HepG2 (cell line): ENCODE measurements around the gene LY6G5B. TPM values are rescaled to one million over a fixed set of nuclear protein-coding genes. Genes with fewer than 3 reads are reported as not detected.

Experiments used
- ASH2L ChIP-seq: fragments of 300-600, 200-600 bp; sonication (generic); IDR thresholded peaks from 2 replicates; pipeline ENCODE4 v1.7.0; 2017; ENCODE audit warnings: low read depth, mild to moderate bottlenecking, moderate library complexity, mixed read lengths, low read length; ENCODE audit not compliant: insufficient read length
- CCDC6 ChIP-seq: sonication (generic); formaldehyde crosslinking; IDR thresholded peaks from 2 replicates; pipeline ENCODE4 v1.8.1; 2022; ENCODE audit warnings: mild to moderate bottlenecking, missing genetic modification reagents, moderate library complexity
- HDAC2 ChIP-seq: sonication (generic); formaldehyde crosslinking; IDR thresholded peaks from 2 replicates; pipeline ENCODE4 v1.4.0; 2020; ENCODE audit warnings: missing genetic modification reagents
- HMG20B ChIP-seq: conservative IDR thresholded peaks from 2 replicates; pipeline ENCODE4 v1.6.1; 2016; ENCODE audit warnings: missing genetic modification reagents, missing compliant biosample characterization
- MLLT10 ChIP-seq: sonication (generic); formaldehyde crosslinking; IDR thresholded peaks from 2 replicates; pipeline ENCODE4 v1.4.0; 2020; ENCODE audit warnings: missing genetic modification reagents
- MXD4 ChIP-seq: IDR thresholded peaks from 2 replicates; pipeline ENCODE4 v1.6.1; 2016; ENCODE audit warnings: mild to moderate bottlenecking, missing biosample characterization, missing genetic modification reagents
- NFYB ChIP-seq: sonication (generic); formaldehyde crosslinking; IDR thresholded peaks from 2 replicates; pipeline ENCODE4 v1.4.0; 2020; ENCODE audit warnings: missing genetic modification reagents
- PAF1 ChIP-seq: IDR thresholded peaks from 2 replicates; pipeline ENCODE4 v1.6.1; 2016; ENCODE audit warnings: missing genetic modification reagents, missing compliant biosample characterization
- POLR2AphosphoS5 ChIP-seq: IDR thresholded peaks from 2 replicates; pipeline ENCODE4 v1.6.1; 2012; ENCODE audit warnings: low read depth, low read length
- RAD21 ChIP-seq: fragments of 450-650 bp; formaldehyde crosslinking; IDR thresholded peaks from 2 replicates; pipeline ENCODE4 v1.5.0; 2020; ENCODE audit warnings: mild to moderate bottlenecking
- RARG ChIP-seq: sonication (generic); formaldehyde crosslinking; IDR thresholded peaks from 2 replicates; pipeline ENCODE4 v1.4.0; 2020; ENCODE audit warnings: low read depth, mild to moderate bottlenecking, missing genetic modification reagents
- SKIL ChIP-seq: sonication (generic); formaldehyde crosslinking; IDR thresholded peaks from 2 replicates; pipeline ENCODE4 v1.8.0; 2022; ENCODE audit warnings: missing genetic modification reagents, mild to moderate bottlenecking, moderate library complexity, borderline replicate concordance
- SNRNP70 ChIP-seq: fragments of 200-400 bp; formaldehyde crosslinking; IDR thresholded peaks from 2 replicates; pipeline ENCODE4 v1.6.1; 2017; ENCODE audit warnings: mild to moderate bottlenecking, low read depth, low read length, moderate library complexity
- SP140L ChIP-seq: sonication (generic); formaldehyde crosslinking; IDR thresholded peaks from 2 replicates; pipeline ENCODE4 v1.4.0; 2020; ENCODE audit warnings: missing genetic modification reagents, borderline replicate concordance
- SRSF1 ChIP-seq: fragments of 200-400 bp; formaldehyde crosslinking; optimal IDR thresholded peaks from 2 replicates; pipeline ENCODE3; 2017; ENCODE audit warnings: mild to moderate bottlenecking, low read depth, low read length, moderate library complexity
- TRAFD1 ChIP-seq: sonication (generic); formaldehyde crosslinking; IDR thresholded peaks from 2 replicates; pipeline ENCODE4 v1.5.1; 2020; ENCODE audit warnings: missing genetic modification reagents, mild to moderate bottlenecking, borderline replicate concordance
- TSC22D2 ChIP-seq: sonication (generic); formaldehyde crosslinking; IDR thresholded peaks from 2 replicates; pipeline ENCODE4 v1.5.1; 2020; ENCODE audit warnings: missing genetic modification reagents, mild to moderate bottlenecking, borderline replicate concordance
- ZBTB3 ChIP-seq: sonication (generic); formaldehyde crosslinking; IDR thresholded peaks from 2 replicates; pipeline ENCODE4 v1.4.0; 2020; ENCODE audit warnings: low read depth, mild to moderate bottlenecking, moderate library complexity, missing genetic modification reagents, borderline replicate concordance
- ZFP36 ChIP-seq: fragments of 150-350 bp; IDR thresholded peaks from 2 replicates; pipeline ENCODE4 v1.6.1; 2018; ENCODE audit warnings: borderline replicate concordance, low read length, low read depth; ENCODE audit not compliant: partially characterized antibody
- ZFP62 ChIP-seq: sonication (generic); formaldehyde crosslinking; IDR thresholded peaks from 2 replicates; pipeline ENCODE4 v1.4.0; 2020; ENCODE audit warnings: missing genetic modification reagents
- ZNF17 ChIP-seq: sonication (generic); formaldehyde crosslinking; IDR thresholded peaks from 2 replicates; pipeline ENCODE4 v1.5.0; 2020; ENCODE audit warnings: mild to moderate bottlenecking, missing genetic modification reagents
- ZNF235 ChIP-seq: sonication (generic); formaldehyde crosslinking; IDR thresholded peaks from 2 replicates; pipeline ENCODE4 v1.8.1; 2023; ENCODE audit warnings: mild to moderate bottlenecking, missing genetic modification reagents, borderline replicate concordance
- ZNF550 ChIP-seq: sonication (generic); formaldehyde crosslinking; IDR thresholded peaks from 2 replicates; pipeline ENCODE4 v1.4.0; 2020; ENCODE audit warnings: mild to moderate bottlenecking, missing genetic modification reagents, borderline replicate concordance
- ZNF607 ChIP-seq: sonication (generic); formaldehyde crosslinking; IDR thresholded peaks from 2 replicates; pipeline ENCODE4 v1.5.1; 2020; ENCODE audit warnings: missing genetic modification reagents, mild to moderate bottlenecking, borderline replicate concordance
- ZNF710 ChIP-seq: sonication (generic); formaldehyde crosslinking; IDR thresholded peaks from 2 replicates; pipeline ENCODE4 v1.5.0; 2020; ENCODE audit warnings: mild to moderate bottlenecking, missing genetic modification reagents, borderline replicate concordance
- ZNF713 ChIP-seq: sonication (generic); formaldehyde crosslinking; IDR thresholded peaks from 2 replicates; pipeline ENCODE4 v1.4.0; 2020; ENCODE audit warnings: mild to moderate bottlenecking, missing genetic modification reagents
- polyA plus RNA-seq, 8 experiments: library from polyadenylated mRNA; depleted of rRNA in 3 of 8; stranded (reverse) in 7 of 8; unstranded in 1 of 8; fragments of >200 nt; fragmentation: Illumina TruSeq in 4 of 8; extraction: Trizol in 4 of 8; gene quantifications; 2 replicates each; pipeline versions ENCODE4 v1.2.1 to v1.2.3, GENCODE V29; 2011 to 2016; ENCODE audit warnings: low read depth in 4 of 8, missing spikeins in 1 of 8, mixed read lengths in 1 of 8; ENCODE audit not compliant: insufficient read depth in 1 of 8
- total RNA-seq, 5 experiments: library from RNA; depleted of rRNA; stranded (reverse); fragments of >200 nt; fragmentation: Illumina TruSeq; extraction: Trizol; gene quantifications; 2 replicates each; pipeline ENCODE4 v1.2.3, GENCODE V29; 2016; ENCODE audit warnings: low read depth in 1 of 5

Gene LY6G5B
- total and polyA plus RNA-seq, 2 of the 13 experiments (the other 11 are each of a cell fraction or from before 2014, with no cell fraction given) = 7.8 to 15.7 TPM

GRCh38 chr6:31651602-31652191, 18.1 kb upstream of the LY6G5B start (continued):
- peak; percentile 26; the same call in 1 of the 2 replicates for TF ChIP-seq ZNF710 (CRISPR knock-in tag)
- TF ChIP-seq ZNF607 (CRISPR knock-in tag) = no peak
- TF ChIP-seq MXD4 (CRISPR knock-in tag) = peak; percentile 7; the same call in 1 of the 2 replicates
- no peak; the same call in 1 of the 2 replicates for TF ChIP-seq RAD21 (CRISPR knock-in tag)
- TF ChIP-seq ZNF550 (CRISPR knock-in tag) = no peak
- TF ChIP-seq PAF1 (CRISPR knock-in tag) = no peak
- no peak for TF ChIP-seq ZFP36
- no peak for TF ChIP-seq MLLT10
- TF ChIP-seq SKIL (CRISPR knock-in tag) = no peak
- TF ChIP-seq ZNF17 (CRISPR knock-in tag) = no peak
- TF ChIP-seq SRSF1 = no peak
- TF ChIP-seq ZNF713 (CRISPR knock-in tag) = no peak
- TF ChIP-seq SP140L (CRISPR knock-in tag) = 0 out of 2 replicates have a peak, but pooled peaks have one; percentile 15
- TF ChIP-seq TRAFD1 (CRISPR knock-in tag) = peak; percentile 76; the same call in 1 of the 2 replicates
- TF ChIP-seq NFYB (CRISPR knock-in tag) = peak; percentile 59
- TF ChIP-seq ASH2L = no peak
- TF ChIP-seq CCDC6 (CRISPR knock-in tag) = no peak; the same call in 1 of the 2 replicates
- no peak for TF ChIP-seq SNRNP70
- no peak for TF ChIP-seq RARG
- TF ChIP-seq HMG20B (CRISPR knock-in tag) = no peak
- no peak for TF ChIP-seq ZFP62 (CRISPR knock-in tag)
- TF ChIP-seq TSC22D2 (CRISPR knock-in tag) = no peak
- no peak; the same call in 1 of the 2 replicates for TF ChIP-seq POLR2AphosphoS5
- TF ChIP-seq ZBTB3 (CRISPR knock-in tag) = no peak
- no peak for TF ChIP-seq ZNF235 (CRISPR knock-in tag)
- no peak for TF ChIP-seq HDAC2 (CRISPR knock-in tag)
